ENCODE results near the gene KCNJ14. TPM values are rescaled to one million over a fixed set of nuclear protein-coding genes. Genes with fewer than 3 reads are reported as not detected.

KCNJ14 gene
- total RNA-seq, 2 experiments from 2014 or later, result 1.7 to 1.8 TPM

- no peaks in the 10 kb centered on the region for H3K9me3 Mint-ChIP-seq
- no peaks in the 10 kb centered on the region for H3K27me3 Mint-ChIP-seq (ENCODE audit: low read depth)
- CTCF ChIA-PET, result interaction anchor here (1.0 kb wide), 1 partner anchor 13 kb away, joined by 3 read pairs; no protein-coding TSS in a partner anchor
- DNase-seq, result no peak
- no peak overlapping the region for H3K4me3 Mint-ChIP-seq
- peaks cover 19% of the 10 kb centered on the region for H3K4me1 Mint-ChIP-seq (ENCODE audit: low read depth)
- intact Hi-C loops (cut with micrococcal nuclease), result no loop called here
- H3K36me3 Mint-ChIP-seq (ENCODE audit: low read depth), result peaks cover 10% of the 10 kb centered on the region
- H3K27ac Mint-ChIP-seq, result no peak overlapping the region
Observed at GRCh38 chr19:48477067-48477685, 21.8 kb downstream of the KCNJ14 start.

- CTCF ChIA-PET, result interaction anchor here (1.0 kb wide), 1 partner anchor 12 kb away, joined by 3 read pairs; no protein-coding TSS in a partner anchor
- intact Hi-C loops (cut with micrococcal nuclease), result no loop called here
- no peak for DNase-seq
- Mint-ChIP-seq H3K36me3 (ENCODE audit: low read depth) (peaks cover 7% of the 10 kb centered on the region), H3K4me1 (ENCODE audit: low read depth) (peaks cover 19% of the 10 kb centered on the region), H3K27me3 (ENCODE audit: low read depth) (no peaks in the 10 kb centered on the region), H3K4me3 (no peak overlapping the region), H3K9me3 (no peaks in the 10 kb centered on the region), H3K27ac (no peak overlapping the region)
Observed at GRCh38 chr19:48477698-48478338, 22.4 kb downstream of the KCNJ14 start.

DNA sequence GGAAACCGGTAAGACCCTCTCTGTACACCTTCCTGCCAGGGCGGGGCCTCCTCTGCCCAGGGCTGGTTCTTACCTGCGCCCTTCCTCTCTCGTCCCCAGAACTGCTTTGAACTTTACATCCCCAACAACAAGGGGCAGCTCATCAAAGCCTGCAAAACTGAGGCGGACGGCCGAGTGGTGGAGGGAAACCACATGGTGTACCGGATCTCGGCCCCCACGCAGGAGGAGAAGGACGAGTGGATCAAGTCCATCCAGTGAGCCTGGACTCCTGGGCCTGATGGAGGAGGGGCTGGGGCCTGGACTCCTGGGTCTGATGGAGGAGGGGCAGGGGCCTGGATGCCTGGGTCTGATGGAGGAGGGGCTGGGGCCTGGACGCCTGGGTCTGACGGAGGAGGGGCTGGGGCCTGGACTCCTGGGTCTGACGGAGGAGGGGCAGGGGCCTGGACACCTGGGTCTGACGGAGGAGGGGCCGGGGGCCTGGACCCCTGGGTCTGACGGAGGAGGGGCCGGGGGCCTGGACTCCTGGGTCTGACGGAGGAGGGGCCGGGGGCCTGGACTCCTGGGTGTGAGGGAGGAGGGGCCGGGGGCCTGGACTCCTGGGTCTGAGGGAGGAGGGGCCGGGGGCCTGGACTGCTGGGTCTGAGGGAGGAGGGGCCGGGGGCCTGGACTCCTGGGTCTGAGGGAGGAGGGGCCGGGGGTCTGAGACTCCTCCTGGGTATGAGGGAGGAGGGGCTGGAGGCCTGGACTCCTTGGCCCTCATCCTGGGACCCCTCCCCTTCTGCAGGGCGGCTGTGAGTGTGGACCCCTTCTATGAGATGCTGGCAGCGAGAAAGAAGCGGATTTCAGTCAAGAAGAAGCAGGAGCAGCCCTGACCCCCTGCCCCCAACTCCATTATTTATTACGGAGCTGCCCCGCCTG lies 23.2 kb downstream of the KCNJ14 start:
- Mint-ChIP-seq H3K36me3 (ENCODE audit: low read depth) (peaks cover 5% of the 10 kb centered on the region), H3K4me3 (no peak overlapping the region), H3K4me1 (ENCODE audit: low read depth) (peaks cover 19% of the 10 kb centered on the region), H3K9me3 (no peaks in the 10 kb centered on the region), H3K27me3 (ENCODE audit: low read depth) (no peaks in the 10 kb centered on the region), H3K27ac (no peak overlapping the region)
- intact Hi-C loops (cut with micrococcal nuclease), result no loop called here
- DNase-seq, result no peak
- CTCF ChIA-PET, result interaction anchor here (3.0 kb wide), 1 partner anchor 11 kb away, joined by 25 read pairs; no protein-coding TSS in a partner anchor

GRCh38 chr19:48479686-48480085 lies 24.3 kb downstream of the KCNJ14 start:
- no peaks in the 10 kb centered on the region for H3K27me3 Mint-ChIP-seq (ENCODE audit: low read depth)
- intact Hi-C loops (cut with micrococcal nuclease), result no loop called here
- CTCF ChIA-PET, result interaction anchor here (3.0 kb wide), 1 partner anchor 10 kb away, joined by 25 read pairs; no protein-coding TSS in a partner anchor
- peaks cover 2% of the 10 kb centered on the region for H3K36me3 Mint-ChIP-seq (ENCODE audit: low read depth)
- peak overlapping the region; percentile 75 for H3K4me3 Mint-ChIP-seq
- peak overlapping the region; percentile 9 for H3K27ac Mint-ChIP-seq
- H3K9me3 Mint-ChIP-seq, result no peaks in the 10 kb centered on the region
- H3K4me1 Mint-ChIP-seq (ENCODE audit: low read depth), result peaks cover 19% of the 10 kb centered on the region
- no peak for DNase-seq

GRCh38 chr19:48480183-48480557 lies 24.8 kb downstream of the KCNJ14 start:
- Mint-ChIP-seq H3K9me3 (no peaks in the 10 kb centered on the region), H3K27me3 (ENCODE audit: low read depth) (no peaks in the 10 kb centered on the region), H3K4me3 (peak overlapping the region; percentile 75), H3K4me1 (ENCODE audit: low read depth) (peaks cover 19% of the 10 kb centered on the region), H3K36me3 (ENCODE audit: low read depth) (peaks cover 2% of the 10 kb centered on the region), H3K27ac (peak overlapping the region; percentile 79)
- intact Hi-C loops (cut with micrococcal nuclease), result no loop called here
- peak; percentile 40 for DNase-seq
- CTCF ChIA-PET, result interaction anchor here (3.0 kb wide), 1 partner anchor 9 kb away, joined by 25 read pairs; no protein-coding TSS in a partner anchor

DNA sequence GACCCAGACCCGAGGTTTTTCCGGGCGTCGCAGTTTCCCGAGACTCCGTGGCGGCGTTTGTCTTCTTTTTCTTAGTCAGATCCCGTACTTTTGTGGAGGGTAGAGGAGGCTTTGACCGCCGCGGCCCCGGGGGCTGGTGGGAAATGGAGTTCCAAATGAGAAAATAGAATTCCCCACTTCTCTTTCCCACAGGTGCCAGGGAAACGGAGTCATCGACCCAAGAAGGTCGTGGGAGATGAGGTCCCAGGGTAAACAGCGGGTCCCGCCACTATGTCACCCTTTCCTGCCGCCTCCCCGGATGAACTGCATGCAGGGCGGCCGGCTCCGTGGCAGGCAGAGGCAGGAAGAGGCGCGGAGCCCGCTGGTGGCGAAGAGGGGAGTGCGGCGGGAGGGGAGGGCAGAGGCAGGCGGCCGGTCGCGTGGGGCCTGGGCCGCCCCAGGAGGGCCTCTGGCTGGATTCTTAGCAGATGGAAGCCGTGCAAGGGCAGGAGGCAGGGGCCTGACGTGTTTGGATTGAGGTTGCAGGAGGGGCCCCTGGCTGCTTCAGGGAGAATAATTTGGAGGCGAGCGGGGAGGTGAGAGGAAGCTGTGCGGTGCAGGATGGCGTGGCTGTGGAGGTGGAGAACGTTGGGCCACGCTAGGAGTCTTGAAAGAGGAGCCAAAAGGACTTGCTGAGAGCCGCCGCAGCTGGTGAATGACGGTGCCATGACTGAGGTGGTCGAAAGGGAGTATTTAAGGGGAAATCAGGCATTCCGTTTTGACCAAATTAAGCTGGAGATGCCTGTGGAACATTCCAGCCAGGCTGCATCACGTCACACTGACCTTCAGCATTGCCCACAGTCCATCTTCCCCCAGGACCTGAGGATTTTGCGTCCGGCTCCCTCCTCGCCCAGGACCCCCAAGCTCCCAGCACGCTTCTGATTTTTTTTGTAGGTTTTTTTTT lies 25.5 kb downstream of the KCNJ14 start:
- Mint-ChIP-seq H3K27ac (peak overlapping the region; percentile 79), H3K36me3 (ENCODE audit: low read depth) (peaks cover 2% of the 10 kb centered on the region), H3K4me1 (ENCODE audit: low read depth) (peaks cover 19% of the 10 kb centered on the region), H3K27me3 (ENCODE audit: low read depth) (no peaks in the 10 kb centered on the region), H3K4me3 (peak overlapping the region; percentile 75), H3K9me3 (no peaks in the 10 kb centered on the region)
- intact Hi-C loops (cut with micrococcal nuclease), result no loop called here
- peak; percentile 70 for DNase-seq
- CTCF ChIA-PET, result interaction anchor here (0.6 to 3.0 kb wide), 4 partner anchors 9 to 161 kb away, joined by 3 to 25 read pairs (median 6); no protein-coding TSS in a partner anchor

- Mint-ChIP-seq H3K27ac (no peak overlapping the region), H3K27me3 (ENCODE audit: low read depth) (no peaks in the 10 kb centered on the region), H3K4me3 (peak overlapping the region; percentile 20), H3K9me3 (no peaks in the 10 kb centered on the region), H3K36me3 (ENCODE audit: low read depth) (no peaks in the 10 kb centered on the region), H3K4me1 (ENCODE audit: low read depth) (peaks cover 19% of the 10 kb centered on the region)
- DNase-seq, result no peak
- intact Hi-C loops (cut with micrococcal nuclease), result no loop called here
- CTCF ChIA-PET, result interaction anchor here (1.1 to 3.0 kb wide), 2 partner anchors 7 to 25 kb away, joined by 3 to 25 read pairs; no protein-coding TSS in a partner anchor
Observed at GRCh38 chr19:48481846-48482639, 26.7 kb downstream of the KCNJ14 start.

DNA sequence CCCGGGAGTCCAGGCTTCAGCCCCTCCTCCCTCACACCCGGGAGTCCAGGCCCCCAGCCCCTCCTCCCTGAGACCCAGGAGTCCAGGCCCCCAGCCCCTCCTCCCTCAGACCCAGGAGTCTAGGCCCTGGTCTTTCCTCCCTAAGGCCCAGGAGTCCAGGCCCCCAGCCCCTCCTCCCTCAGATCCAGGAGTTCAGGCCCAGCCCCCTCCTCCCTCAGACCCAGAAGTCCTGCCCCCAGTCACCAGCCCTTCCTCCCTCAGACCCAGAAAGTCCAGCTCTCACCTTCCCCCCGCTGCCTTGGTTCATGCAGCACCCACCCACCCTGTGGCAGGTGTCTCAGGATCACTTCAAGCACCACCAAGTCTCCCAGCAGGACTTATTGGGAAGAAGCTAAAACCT lies 27.9 kb downstream of the KCNJ14 start:
- Mint-ChIP-seq H3K4me1 (ENCODE audit: low read depth) (peaks cover 19% of the 10 kb centered on the region), H3K9me3 (no peaks in the 10 kb centered on the region), H3K36me3 (ENCODE audit: low read depth) (no peaks in the 10 kb centered on the region), H3K4me3 (no peak overlapping the region), H3K27ac (no peak overlapping the region), H3K27me3 (ENCODE audit: low read depth) (no peaks in the 10 kb centered on the region)
- CTCF ChIA-PET, result interaction anchor here (0.8 kb wide), 1 partner anchor 101 kb away, joined by 3 read pairs; no protein-coding TSS in a partner anchor
- intact Hi-C loops (cut with micrococcal nuclease), result no loop called here
- no peak for DNase-seq

DNA sequence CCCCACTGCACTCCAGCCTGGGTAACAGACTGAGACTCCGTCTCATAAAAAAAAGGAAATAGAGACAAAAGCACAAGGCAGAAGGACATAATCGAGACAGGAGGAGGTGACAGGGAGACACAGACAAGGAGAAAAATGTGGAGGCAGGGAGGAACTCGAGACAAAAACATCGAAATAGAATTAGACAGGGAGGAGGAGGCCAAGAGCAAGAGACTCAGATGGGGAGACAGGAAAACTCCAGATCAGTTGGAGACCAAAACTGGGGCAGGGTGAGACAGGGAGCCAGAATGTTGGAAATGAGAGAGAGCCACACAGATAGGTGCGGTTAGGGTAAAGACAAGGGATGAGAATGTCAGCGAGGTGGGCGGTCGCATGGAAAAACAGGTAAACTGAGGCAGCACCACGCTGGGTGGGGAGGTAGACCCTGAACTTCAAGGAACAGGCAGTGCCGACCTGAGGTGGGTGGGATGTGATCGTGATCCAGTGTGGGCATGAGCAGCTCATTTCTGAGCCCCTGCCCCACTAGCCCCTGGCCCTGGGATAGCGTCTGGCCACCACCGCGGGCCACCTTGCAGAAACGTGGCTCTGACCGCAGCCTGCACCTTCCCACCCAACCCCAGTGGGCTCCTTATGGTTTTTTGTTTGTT lies 29.0 kb downstream of the KCNJ14 start:
- intact Hi-C loops (cut with micrococcal nuclease), result no loop called here
- CTCF ChIA-PET, result no interaction called here

GRCh38 chr19:48484931-48485612 lies 29.7 kb downstream of the KCNJ14 start:
- Mint-ChIP-seq H3K27me3 (ENCODE audit: low read depth) (peaks cover 3% of the 10 kb centered on the region), H3K4me3 (no peak overlapping the region), H3K27ac (no peak overlapping the region), H3K4me1 (ENCODE audit: low read depth) (peaks cover 18% of the 10 kb centered on the region), H3K36me3 (ENCODE audit: low read depth) (no peaks in the 10 kb centered on the region), H3K9me3 (no peaks in the 10 kb centered on the region)
- no peak for DNase-seq
- intact Hi-C loops (cut with micrococcal nuclease), result no loop called here
- CTCF ChIA-PET, result no interaction called here

More for the DNA sequence above, 29.0 kb downstream of the KCNJ14 start:
- DNase-seq, result no peak
- Mint-ChIP-seq H3K27me3 (ENCODE audit: low read depth) (no peaks in the 10 kb centered on the region), H3K27ac (no peak overlapping the region), H3K36me3 (ENCODE audit: low read depth) (no peaks in the 10 kb centered on the region), H3K4me3 (no peak overlapping the region), H3K9me3 (no peaks in the 10 kb centered on the region), H3K4me1 (ENCODE audit: low read depth) (peaks cover 19% of the 10 kb centered on the region)
